Upper lobe of left lung (tissue), 4 donors: ENCODE measurements around the gene BRS3.

Source experiments
- EP300 ChIP-seq, 4 donors: sonication (generic); formaldehyde crosslinking; IDR thresholded peaks; one replicate each; pipeline ENCODE4 v1.5.1; 2017; ENCODE audit warnings: antibody characterized with exemption in 4 of 4, control low read depth in 2 of 4
- POLR2A ChIP-seq, 4 donors: fragments of 450-650 bp; IDR thresholded peaks; one replicate each; pipeline ENCODE4 v1.5.1; 2016 to 2017; ENCODE audit warnings: antibody characterized with exemption in 4 of 4, mild to moderate bottlenecking in 2 of 4
- POLR2AphosphoS5 ChIP-seq, 2 donors: sonication (generic); formaldehyde crosslinking; IDR thresholded peaks; one replicate each; pipeline ENCODE4 v1.5.1; 2017; ENCODE audit warnings: antibody characterized with exemption in 2 of 2
- TF ChIP-seq, protein P1 (sequence below), 6 experiments: fragments of 450-650 bp in 4 of 6; fragments of 200-600 bp in 2 of 6; sonication (generic) in 2 of 6; IDR thresholded peaks; one replicate each; pipeline ENCODE4 v1.5.1; 2016 to 2019; ENCODE audit warnings: antibody characterized with exemption in 6 of 6

- TF ChIP-seq POLR2AphosphoS5 (IDR thresholded peaks at IDR 0.05) (no peak), POLR2A (IDR thresholded peaks at IDR 0.05) (no peak), EP300 (IDR thresholded peaks at IDR 0.05) (no peak)
- TF ChIP-seq, protein P1, sequence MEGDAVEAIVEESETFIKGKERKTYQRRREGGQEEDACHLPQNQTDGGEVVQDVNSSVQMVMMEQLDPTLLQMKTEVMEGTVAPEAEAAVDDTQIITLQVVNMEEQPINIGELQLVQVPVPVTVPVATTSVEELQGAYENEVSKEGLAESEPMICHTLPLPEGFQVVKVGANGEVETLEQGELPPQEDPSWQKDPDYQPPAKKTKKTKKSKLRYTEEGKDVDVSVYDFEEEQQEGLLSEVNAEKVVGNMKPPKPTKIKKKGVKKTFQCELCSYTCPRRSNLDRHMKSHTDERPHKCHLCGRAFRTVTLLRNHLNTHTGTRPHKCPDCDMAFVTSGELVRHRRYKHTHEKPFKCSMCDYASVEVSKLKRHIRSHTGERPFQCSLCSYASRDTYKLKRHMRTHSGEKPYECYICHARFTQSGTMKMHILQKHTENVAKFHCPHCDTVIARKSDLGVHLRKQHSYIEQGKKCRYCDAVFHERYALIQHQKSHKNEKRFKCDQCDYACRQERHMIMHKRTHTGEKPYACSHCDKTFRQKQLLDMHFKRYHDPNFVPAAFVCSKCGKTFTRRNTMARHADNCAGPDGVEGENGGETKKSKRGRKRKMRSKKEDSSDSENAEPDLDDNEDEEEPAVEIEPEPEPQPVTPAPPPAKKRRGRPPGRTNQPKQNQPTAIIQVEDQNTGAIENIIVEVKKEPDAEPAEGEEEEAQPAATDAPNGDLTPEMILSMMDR (IDR thresholded peaks at IDR 0.05): no peak
These were observed 12.5 kb upstream of the BRS3 start for GRCh38 chrX:136475236-136475635.
